Measurements from ENCODE around the gene GAS7. TPM values are rescaled to one million over a fixed set of nuclear protein-coding genes. Genes with fewer than 3 reads are reported as not detected.
"Not testable (repeated sequence)": the region's sequence is repeated elsewhere in the genome, so short reads cannot be mapped to it uniquely, and the experiment has no call there.

The GAS7 gene
- total RNA-seq, 2 donors from 2014 or later: 1.1 to 5.2 TPM

- DNase-seq: no peak
- H3K4me3 Mint-ChIP-seq: no peak overlapping the region
Measured at GRCh38 chr17:9929871-9930270, 268.5 kb downstream of the GAS7 start.

DNA sequence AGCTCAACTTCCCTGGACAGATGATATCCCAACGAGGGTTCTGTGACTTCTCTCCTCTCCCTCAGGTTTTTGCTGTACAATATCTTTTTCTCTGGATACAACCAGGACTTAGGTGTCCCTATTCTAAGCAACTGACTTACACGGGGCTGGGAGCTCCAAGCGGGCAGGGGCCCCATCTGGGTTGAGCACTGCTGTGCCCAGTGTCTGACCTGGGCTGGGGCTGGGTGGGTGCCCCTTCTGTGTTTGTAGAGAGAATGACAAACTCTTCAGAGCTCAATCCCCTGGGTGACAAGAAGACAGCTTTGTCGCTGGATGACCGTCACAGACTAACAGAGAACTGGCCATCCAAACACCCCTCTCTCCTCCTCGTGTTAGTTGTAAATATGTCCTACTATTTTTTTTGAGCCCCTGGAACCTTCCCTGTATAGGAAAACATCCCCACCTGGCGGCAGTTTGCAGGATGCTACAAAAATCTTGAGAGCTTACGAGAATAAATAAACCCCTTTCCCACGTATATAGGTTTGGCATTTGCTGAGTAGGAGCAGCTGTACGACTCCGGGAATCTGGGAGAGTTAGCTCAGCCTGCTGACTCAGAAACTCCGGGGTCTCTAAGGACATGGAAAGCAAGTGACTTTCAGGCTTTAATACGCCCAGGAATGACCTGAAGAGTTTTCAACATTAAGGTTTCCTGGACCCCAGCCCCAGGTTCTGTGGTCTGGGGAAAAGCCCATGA lies 269.6 kb downstream of the GAS7 start:
- H3K36me3 Mint-ChIP-seq (ENCODE audit: low read depth): no peaks in the 10 kb centered on the region
- no peak for DNase-seq
- no peaks in the 10 kb centered on the region for H3K4me1 Mint-ChIP-seq
- no peak overlapping the region for H3K27ac Mint-ChIP-seq
- H3K9me3 ChIP-seq (ENCODE audit: control insufficient read depth, low read length, poor library complexity, severe bottlenecking): no peaks in the 10 kb centered on the region
- ATAC-seq: no peak
- H3K27me3 Mint-ChIP-seq: peaks cover 27% of the 10 kb centered on the region
- no peak overlapping the region for H3K4me3 Mint-ChIP-seq

More at GRCh38 chr17:9929871-9930270, 268.5 kb downstream of the GAS7 start:
- Mint-ChIP-seq H3K27me3 (peaks cover 27% of the 10 kb centered on the region), H3K27ac (no peak overlapping the region), H3K36me3 (ENCODE audit: low read depth) (no peaks in the 10 kb centered on the region), H3K4me1 (no peaks in the 10 kb centered on the region)
- ATAC-seq: no peak
- H3K9me3 ChIP-seq (ENCODE audit: control insufficient read depth, low read length, poor library complexity, severe bottlenecking): no peaks in the 10 kb centered on the region

DNA sequence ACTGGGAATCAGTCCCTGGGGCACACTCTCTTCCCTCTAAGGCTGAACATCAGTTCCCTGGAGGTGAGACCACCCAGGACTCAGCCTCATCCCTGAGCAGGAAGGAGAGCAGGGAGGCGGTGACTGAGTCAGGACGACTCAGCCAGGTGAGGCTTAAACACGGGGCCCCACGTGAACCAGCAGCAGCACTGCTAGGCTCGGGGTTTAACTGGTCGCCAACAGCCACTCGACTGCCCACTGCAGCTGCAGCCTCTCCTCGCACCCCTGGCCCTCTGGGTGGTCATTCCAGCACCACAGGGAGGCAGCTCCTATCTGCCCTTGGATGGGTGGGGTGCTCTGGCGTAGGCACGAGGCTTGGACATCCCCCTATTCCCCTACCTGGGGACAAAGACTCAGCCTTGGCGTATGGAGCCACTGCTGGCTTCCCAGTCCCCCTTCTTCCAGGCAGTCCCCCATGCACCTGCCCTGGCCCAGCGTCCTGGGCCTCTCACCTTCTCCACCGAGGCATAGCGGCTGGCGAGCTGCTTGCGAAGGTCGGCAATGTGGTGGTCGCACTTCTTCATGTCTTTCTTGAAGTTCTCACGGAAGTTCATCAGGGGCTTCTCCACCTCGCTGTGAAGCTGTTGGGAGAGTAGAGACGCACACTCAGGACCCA lies 272.1 kb downstream of the GAS7 start:
- DNase-seq (no peak), ATAC-seq (no peak)
- H3K27me3 Mint-ChIP-seq: peaks cover 14% of the 10 kb centered on the region
- no peak overlapping the region for H3K4me3 Mint-ChIP-seq
- H3K9me3 ChIP-seq (ENCODE audit: control insufficient read depth, low read length, poor library complexity, severe bottlenecking): no peaks in the 10 kb centered on the region
- H3K4me1 Mint-ChIP-seq: no peaks in the 10 kb centered on the region
- peaks cover 2% of the 10 kb centered on the region for H3K36me3 Mint-ChIP-seq (ENCODE audit: low read depth)
- no peak overlapping the region for H3K27ac Mint-ChIP-seq

- Mint-ChIP-seq H3K27ac (no peak overlapping the region), H3K4me1 (no peaks in the 10 kb centered on the region), H3K36me3 (ENCODE audit: low read depth) (peaks cover 2% of the 10 kb centered on the region), H3K27me3 (peaks cover 11% of the 10 kb centered on the region), H3K4me3 (no peak overlapping the region)
- no peaks in the 10 kb centered on the region for H3K9me3 ChIP-seq (ENCODE audit: control insufficient read depth, low read length, poor library complexity, severe bottlenecking)
- DNase-seq (no peak), ATAC-seq (no peak)
Measured at GRCh38 chr17:9925457-9925856, 272.9 kb downstream of the GAS7 start.

DNA sequence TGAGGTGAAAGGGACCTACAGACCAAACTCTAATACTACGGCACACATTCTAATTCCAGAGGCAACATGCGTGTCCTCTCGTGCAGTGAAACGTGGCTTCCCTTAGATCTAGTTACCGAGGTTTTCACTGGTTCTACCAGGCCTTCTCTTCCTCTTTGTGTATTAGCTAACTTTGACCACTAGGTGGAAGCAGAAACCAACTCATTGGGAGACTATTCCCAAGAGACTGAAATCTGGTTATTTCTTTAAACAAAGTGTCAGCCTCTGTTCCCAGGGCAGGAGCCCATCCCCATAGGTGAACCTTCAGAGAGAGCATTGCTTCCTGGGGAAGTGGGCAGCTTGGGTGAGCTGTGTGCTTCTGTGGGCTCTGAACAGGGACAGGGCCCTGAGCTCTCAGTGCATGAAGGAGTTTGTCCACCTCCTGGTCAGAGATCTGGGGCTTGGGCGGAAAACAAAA lies 273.6 kb downstream of the GAS7 start:
- no peak overlapping the region for H3K4me3 Mint-ChIP-seq
- H3K9me3 ChIP-seq (ENCODE audit: control insufficient read depth, low read length, poor library complexity, severe bottlenecking): no peaks in the 10 kb centered on the region
- H3K36me3 Mint-ChIP-seq (ENCODE audit: low read depth): peaks cover 2% of the 10 kb centered on the region
- peaks cover 11% of the 10 kb centered on the region for H3K27me3 Mint-ChIP-seq
- H3K27ac Mint-ChIP-seq: no peak overlapping the region
- H3K4me1 Mint-ChIP-seq: no peaks in the 10 kb centered on the region
- ATAC-seq (peak; percentile 64), DNase-seq (no peak)

- no peak overlapping the region for H3K4me3 Mint-ChIP-seq
- no peak for DNase-seq
- no peaks in the 10 kb centered on the region for H3K4me1 Mint-ChIP-seq
- H3K9me3 ChIP-seq (ENCODE audit: control insufficient read depth, low read length, poor library complexity, severe bottlenecking): no peaks in the 10 kb centered on the region
- ATAC-seq: no peak
- H3K27me3 Mint-ChIP-seq: peaks cover 5% of the 10 kb centered on the region
- H3K36me3 Mint-ChIP-seq (ENCODE audit: low read depth): peaks cover 2% of the 10 kb centered on the region
- H3K27ac Mint-ChIP-seq: no peak overlapping the region
Measured at GRCh38 chr17:9922012-9922848, 276.2 kb downstream of the GAS7 start.

DNA sequence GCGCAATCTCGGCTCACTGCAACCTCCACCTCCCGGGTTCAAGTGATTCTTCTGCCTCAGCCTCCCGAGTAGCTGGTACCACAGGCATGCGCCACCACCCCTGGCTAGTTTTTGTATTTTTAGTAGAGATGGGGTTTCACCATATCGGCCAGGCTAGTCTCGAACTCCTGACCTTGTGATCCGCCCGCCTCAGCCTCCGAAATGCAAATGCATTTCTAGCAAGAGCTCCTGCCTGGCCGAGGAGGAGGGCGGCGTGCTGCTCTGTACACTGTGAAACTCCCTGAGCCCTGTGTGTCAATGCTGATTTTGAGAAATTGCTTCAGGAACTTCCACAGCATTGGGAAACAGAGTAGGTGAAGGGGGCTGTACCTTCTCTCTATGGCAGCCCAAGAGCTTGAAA lies 277.2 kb downstream of the GAS7 start:
- not testable (repeated sequence) for H3K4me1 Mint-ChIP-seq

DNA sequence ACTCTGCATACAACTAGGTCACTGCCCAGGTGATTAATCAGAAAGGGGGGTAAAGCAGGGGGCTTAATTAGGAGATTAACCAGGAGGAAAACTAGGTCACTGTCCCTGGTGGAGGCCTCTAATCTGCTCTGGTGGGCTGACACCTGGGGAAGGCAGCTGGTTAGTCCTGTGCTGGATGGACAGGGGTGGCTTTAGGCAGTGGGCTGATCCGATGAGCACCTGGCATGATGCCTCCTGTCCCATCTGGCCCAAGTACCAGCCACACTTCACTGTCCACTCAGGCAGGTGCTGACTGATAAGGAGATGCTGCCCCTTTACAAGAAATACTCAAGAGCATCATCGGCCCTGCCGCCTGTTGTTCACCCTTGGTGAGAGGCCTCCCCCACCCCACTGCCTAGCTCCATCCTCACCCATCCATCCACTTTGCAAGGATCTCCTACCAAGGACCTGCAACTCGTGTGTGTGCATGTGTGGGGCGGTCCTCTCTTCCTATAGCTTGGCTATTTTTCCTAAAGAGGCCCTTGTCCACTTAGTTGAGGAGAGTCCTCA lies 279.5 kb downstream of the GAS7 start:
- no peak overlapping the region for H3K4me3 Mint-ChIP-seq
- no peak overlapping the region for H3K27ac Mint-ChIP-seq
- no peak for ATAC-seq
- peaks cover 2% of the 10 kb centered on the region for H3K36me3 Mint-ChIP-seq (ENCODE audit: low read depth)
- no peak for DNase-seq
- no peaks in the 10 kb centered on the region for H3K27me3 Mint-ChIP-seq
- no peaks in the 10 kb centered on the region for H3K9me3 ChIP-seq (ENCODE audit: control insufficient read depth, low read length, poor library complexity, severe bottlenecking)
- no peaks in the 10 kb centered on the region for H3K4me1 Mint-ChIP-seq

More for the DNA sequence above, 277.2 kb downstream of the GAS7 start:
- H3K4me3 Mint-ChIP-seq; ATAC-seq; H3K9me3 ChIP-seq (ENCODE audit: control insufficient read depth, low read length, poor library complexity, severe bottlenecking); H3K27me3 Mint-ChIP-seq; H3K27ac Mint-ChIP-seq; DNase-seq; H3K36me3 Mint-ChIP-seq (ENCODE audit: low read depth): not testable (repeated sequence)

GRCh38 chr17:9918352-9918751 lies 280.1 kb downstream of the GAS7 start:
- Mint-ChIP-seq H3K27ac (no peak overlapping the region), H3K27me3 (no peaks in the 10 kb centered on the region), H3K4me1 (no peaks in the 10 kb centered on the region), H3K36me3 (ENCODE audit: low read depth) (peaks cover 2% of the 10 kb centered on the region), H3K4me3 (no peak overlapping the region)
- no peak for ATAC-seq
- no peaks in the 10 kb centered on the region for H3K9me3 ChIP-seq (ENCODE audit: control insufficient read depth, low read length, poor library complexity, severe bottlenecking)
- no peak for DNase-seq

DNA sequence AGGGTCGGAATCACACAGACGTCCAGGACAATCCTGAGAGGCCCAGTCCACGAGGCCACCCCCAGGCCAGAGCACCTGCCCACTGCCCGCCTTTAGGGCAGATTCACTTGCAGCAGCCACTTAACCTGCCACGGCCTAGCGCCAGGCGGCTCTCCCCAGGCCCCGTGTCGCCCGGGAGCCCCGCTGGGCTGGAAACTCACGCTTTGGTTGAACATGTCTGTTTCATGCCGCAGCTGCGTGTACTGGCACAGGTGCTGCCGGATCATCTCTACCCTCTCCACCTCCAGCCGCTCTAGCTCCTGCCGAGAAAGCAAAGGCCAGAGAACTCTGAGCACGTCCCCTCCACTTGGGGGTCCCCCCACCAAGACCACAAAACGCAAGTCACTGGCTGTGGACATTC lies 280.6 kb downstream of the GAS7 start:
- DNase-seq (no peak), ATAC-seq (no peak)
- no peaks in the 10 kb centered on the region for H3K9me3 ChIP-seq (ENCODE audit: control insufficient read depth, low read length, poor library complexity, severe bottlenecking)
- no peaks in the 10 kb centered on the region for H3K4me1 Mint-ChIP-seq
- H3K27me3 Mint-ChIP-seq: peaks cover 2% of the 10 kb centered on the region
- H3K4me3 Mint-ChIP-seq: no peak overlapping the region
- no peak overlapping the region for H3K27ac Mint-ChIP-seq
- peaks cover 2% of the 10 kb centered on the region for H3K36me3 Mint-ChIP-seq (ENCODE audit: low read depth)

GRCh38 chr17:9917131-9917530 lies 281.3 kb downstream of the GAS7 start:
- ATAC-seq: no peak
- Mint-ChIP-seq H3K4me1 (no peaks in the 10 kb centered on the region), H3K4me3 (no peak overlapping the region), H3K27me3 (peaks cover 9% of the 10 kb centered on the region), H3K27ac (no peak overlapping the region), H3K36me3 (ENCODE audit: low read depth) (peaks cover 6% of the 10 kb centered on the region)
- H3K9me3 ChIP-seq (ENCODE audit: control insufficient read depth, low read length, poor library complexity, severe bottlenecking): no peaks in the 10 kb centered on the region
- no peak for DNase-seq

GRCh38 chr17:9916108-9916507 lies 282.3 kb downstream of the GAS7 start:
- peaks cover 16% of the 10 kb centered on the region for H3K27me3 Mint-ChIP-seq
- ATAC-seq (no peak), DNase-seq (no peak)
- H3K27ac Mint-ChIP-seq: no peak overlapping the region
- no peak overlapping the region for H3K4me3 Mint-ChIP-seq
- H3K4me1 Mint-ChIP-seq: no peaks in the 10 kb centered on the region
- no peaks in the 10 kb centered on the region for H3K9me3 ChIP-seq (ENCODE audit: control insufficient read depth, low read length, poor library complexity, severe bottlenecking)
- H3K36me3 Mint-ChIP-seq (ENCODE audit: low read depth): peaks cover 3% of the 10 kb centered on the region

GRCh38 chr17:9913476-9913875 lies 284.9 kb downstream of the GAS7 start:
- no peak overlapping the region for H3K27ac Mint-ChIP-seq
- ATAC-seq (no peak), DNase-seq (no peak)
- H3K36me3 Mint-ChIP-seq (ENCODE audit: low read depth): peaks cover 3% of the 10 kb centered on the region
- no peaks in the 10 kb centered on the region for H3K9me3 ChIP-seq (ENCODE audit: control insufficient read depth, low read length, poor library complexity, severe bottlenecking)
- peaks cover 16% of the 10 kb centered on the region for H3K27me3 Mint-ChIP-seq
- H3K4me1 Mint-ChIP-seq: no peaks in the 10 kb centered on the region
- H3K4me3 Mint-ChIP-seq: no peak overlapping the region
